ENCODE data around the gene MAP1A.

- TF ChIP-seq, protein P1, sequence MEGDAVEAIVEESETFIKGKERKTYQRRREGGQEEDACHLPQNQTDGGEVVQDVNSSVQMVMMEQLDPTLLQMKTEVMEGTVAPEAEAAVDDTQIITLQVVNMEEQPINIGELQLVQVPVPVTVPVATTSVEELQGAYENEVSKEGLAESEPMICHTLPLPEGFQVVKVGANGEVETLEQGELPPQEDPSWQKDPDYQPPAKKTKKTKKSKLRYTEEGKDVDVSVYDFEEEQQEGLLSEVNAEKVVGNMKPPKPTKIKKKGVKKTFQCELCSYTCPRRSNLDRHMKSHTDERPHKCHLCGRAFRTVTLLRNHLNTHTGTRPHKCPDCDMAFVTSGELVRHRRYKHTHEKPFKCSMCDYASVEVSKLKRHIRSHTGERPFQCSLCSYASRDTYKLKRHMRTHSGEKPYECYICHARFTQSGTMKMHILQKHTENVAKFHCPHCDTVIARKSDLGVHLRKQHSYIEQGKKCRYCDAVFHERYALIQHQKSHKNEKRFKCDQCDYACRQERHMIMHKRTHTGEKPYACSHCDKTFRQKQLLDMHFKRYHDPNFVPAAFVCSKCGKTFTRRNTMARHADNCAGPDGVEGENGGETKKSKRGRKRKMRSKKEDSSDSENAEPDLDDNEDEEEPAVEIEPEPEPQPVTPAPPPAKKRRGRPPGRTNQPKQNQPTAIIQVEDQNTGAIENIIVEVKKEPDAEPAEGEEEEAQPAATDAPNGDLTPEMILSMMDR (IDR thresholded peaks at IDR 0.05) = no peak
- no peak for TF ChIP-seq ZFX (IDR thresholded peaks at IDR 0.05; ENCODE audit: borderline replicate concordance)
Observed at GRCh38 chr15:43517354-43518196, at the start of gene MAP1A.
